PC-3 (cell line): ENCODE results near the gene TBC1D32.

Source experiments
- CTCF ChIP-seq: fragments of 300-600 bp; sonication (generic); conservative IDR thresholded peaks from 2 replicates; pipeline ENCODE4 v1.5.1; 2017; ENCODE audit warnings: antibody characterized with exemption, low read depth, mild to moderate bottlenecking, low read length
- EZH2 ChIP-seq: fragments of 300-600 bp; sonication (generic); IDR thresholded peaks from one replicate; pipeline ENCODE4 v1.6.1; 2017; ENCODE audit warnings: antibody characterized with exemption, mild to moderate bottlenecking, low read length; ENCODE audit not compliant: unreplicated experiment
- EZH2phosphoT487 ChIP-seq: fragments of 300-600 bp; sonication (generic); IDR thresholded peaks from 2 replicates; pipeline ENCODE4 v1.6.1; 2018; ENCODE audit warnings: mild to moderate bottlenecking, antibody characterized with exemption, low read length, borderline replicate concordance

- TF ChIP-seq CTCF: no peak
- no peak for TF ChIP-seq EZH2
- TF ChIP-seq EZH2phosphoT487: no peak
Observed at GRCh38 chr6:121160276-121160675, 174.0 kb downstream of the TBC1D32 start.
